Measurements from ENCODE around the gene OXT. TPM values are rescaled to one million over a fixed set of nuclear protein-coding genes. Genes with fewer than 3 reads are reported as not detected.
"Not testable (repeated sequence)": the region's sequence is repeated elsewhere in the genome, so short reads cannot be mapped to it uniquely, and the experiment has no call there.

Gene OXT
- total RNA-seq, 6 experiments from 2014 or later: not detected

DNA sequence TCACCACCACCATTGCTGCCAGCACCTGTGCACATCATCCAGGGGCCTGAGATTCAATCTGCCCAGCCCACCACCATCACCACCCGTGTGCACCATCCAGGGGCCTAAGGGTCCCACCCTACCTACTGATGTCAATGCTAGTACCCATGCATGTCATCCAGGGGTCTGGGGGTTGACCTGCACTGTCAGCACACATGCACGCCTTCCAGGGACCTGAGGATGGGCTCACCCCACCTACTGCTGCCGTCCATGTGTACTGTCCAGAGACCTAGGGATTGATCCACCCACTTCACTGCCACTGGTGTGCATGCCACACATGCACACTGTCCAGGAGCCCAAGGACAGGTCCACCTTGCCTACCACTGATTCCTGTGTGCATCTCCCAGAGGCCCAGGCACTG, 11.9 kb upstream of the OXT start:
- no peak for DNase-seq
- TF ChIP-seq, protein P1, sequence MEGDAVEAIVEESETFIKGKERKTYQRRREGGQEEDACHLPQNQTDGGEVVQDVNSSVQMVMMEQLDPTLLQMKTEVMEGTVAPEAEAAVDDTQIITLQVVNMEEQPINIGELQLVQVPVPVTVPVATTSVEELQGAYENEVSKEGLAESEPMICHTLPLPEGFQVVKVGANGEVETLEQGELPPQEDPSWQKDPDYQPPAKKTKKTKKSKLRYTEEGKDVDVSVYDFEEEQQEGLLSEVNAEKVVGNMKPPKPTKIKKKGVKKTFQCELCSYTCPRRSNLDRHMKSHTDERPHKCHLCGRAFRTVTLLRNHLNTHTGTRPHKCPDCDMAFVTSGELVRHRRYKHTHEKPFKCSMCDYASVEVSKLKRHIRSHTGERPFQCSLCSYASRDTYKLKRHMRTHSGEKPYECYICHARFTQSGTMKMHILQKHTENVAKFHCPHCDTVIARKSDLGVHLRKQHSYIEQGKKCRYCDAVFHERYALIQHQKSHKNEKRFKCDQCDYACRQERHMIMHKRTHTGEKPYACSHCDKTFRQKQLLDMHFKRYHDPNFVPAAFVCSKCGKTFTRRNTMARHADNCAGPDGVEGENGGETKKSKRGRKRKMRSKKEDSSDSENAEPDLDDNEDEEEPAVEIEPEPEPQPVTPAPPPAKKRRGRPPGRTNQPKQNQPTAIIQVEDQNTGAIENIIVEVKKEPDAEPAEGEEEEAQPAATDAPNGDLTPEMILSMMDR (IDR thresholded peaks at IDR 0.05): no peak
- Mint-ChIP-seq H3K4me1 (ENCODE audit: low read depth) (no peaks in the 10 kb centered on the region), H3K4me3 (no peak overlapping the region), H3K27ac (no peak overlapping the region), H3K9me3 (no peaks in the 10 kb centered on the region), H3K27me3 (ENCODE audit: insufficient read depth) (peaks cover 14% of the 10 kb centered on the region), H3K36me3 (ENCODE audit: low read depth) (no peaks in the 10 kb centered on the region)

DNA sequence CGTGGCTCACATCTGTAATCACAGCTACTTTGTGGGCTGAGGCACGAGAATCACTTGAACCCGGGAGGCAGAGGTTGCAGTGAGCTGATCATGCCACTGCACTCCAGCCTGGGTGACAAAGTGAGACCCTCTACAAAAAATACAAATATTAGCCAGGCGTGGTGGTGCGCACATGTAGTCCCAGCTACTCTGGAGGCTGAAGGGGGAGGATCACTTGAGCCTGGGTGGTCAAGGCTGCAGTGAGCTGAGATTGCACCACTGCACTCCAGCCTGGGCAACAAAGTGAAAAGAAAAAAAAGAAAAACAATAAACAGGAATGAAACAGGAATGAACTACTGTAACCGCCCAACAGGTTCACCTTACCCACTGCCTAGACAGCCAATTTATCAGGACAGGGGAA, 7.3 kb upstream of the OXT start:
- Mint-ChIP-seq H3K27me3 (ENCODE audit: insufficient read depth) (peaks cover 10% of the 10 kb centered on the region), H3K4me1 (ENCODE audit: low read depth) (peaks cover 27% of the 10 kb centered on the region)
- H3K27ac Mint-ChIP-seq; DNase-seq; H3K36me3 Mint-ChIP-seq (ENCODE audit: low read depth); H3K4me3 Mint-ChIP-seq; H3K9me3 Mint-ChIP-seq: not testable (repeated sequence)

DNA sequence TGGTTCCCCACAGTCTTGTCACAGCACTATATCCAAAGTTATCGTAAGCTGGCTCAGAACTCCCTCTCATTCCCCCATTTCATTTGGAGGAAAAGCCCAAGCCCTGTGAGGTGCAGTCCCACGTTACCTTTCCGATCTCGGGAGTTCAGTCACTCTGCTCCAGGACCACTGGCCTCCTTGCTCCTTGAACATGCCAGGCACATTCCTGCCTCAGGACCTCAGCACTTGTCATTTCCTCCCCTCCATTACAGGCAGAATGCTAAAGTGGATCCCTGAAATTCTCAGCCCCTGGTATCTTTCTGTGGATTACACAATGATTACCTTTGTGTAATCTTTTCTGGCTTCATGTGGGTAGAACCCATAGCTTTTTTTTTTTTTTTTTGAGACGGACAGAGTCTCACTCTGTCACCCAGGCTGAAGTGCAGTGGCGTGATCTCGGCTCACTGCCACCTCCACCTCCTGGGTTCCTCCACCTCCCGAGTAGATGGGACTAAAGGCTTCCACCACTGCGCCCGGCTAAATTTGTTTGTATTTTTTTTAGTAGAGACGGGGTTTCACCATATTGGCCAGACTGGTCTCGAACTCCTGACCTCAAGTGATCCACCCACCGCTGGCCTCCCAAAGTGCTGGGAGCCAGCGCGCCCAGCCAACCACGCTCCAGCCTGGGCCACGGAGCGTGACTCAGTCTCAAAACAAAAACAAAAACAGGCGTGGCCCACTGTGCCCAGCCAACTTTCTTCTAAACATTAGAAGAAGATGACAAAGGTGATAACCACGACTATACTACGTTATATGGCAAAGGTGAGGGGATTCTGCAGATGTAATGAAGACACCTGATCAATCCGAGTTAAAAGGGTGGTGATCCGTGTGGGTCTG, 4.0 kb upstream of the OXT start:
- TF ChIP-seq, protein P1 (IDR thresholded peaks at IDR 0.05): no peak
- H3K4me1 Mint-ChIP-seq (ENCODE audit: low read depth): peaks cover 29% of the 10 kb centered on the region

DNA sequence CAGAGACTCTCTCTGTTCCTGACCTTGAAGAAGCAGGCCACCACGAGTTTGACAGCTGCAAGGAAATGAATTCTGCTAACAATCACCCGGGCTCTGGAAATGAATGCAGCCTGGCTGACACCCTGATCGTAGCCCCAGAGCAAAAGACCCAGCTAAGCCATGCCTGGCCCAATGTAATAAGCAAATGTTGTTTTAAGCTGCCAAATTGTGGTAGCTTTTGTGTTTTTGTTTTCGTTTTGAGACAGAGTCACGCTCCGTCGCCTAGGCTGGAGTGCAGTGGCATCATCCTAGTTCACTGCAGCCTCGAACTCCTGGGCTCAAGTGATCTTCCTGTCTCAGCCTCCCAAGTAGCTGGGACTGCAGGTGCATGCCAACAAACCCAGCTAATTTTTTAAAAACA, 3.3 kb upstream of the OXT start:
- no peaks in the 10 kb centered on the region for H3K9me3 Mint-ChIP-seq
- H3K4me3 Mint-ChIP-seq: no peak overlapping the region
- no peak overlapping the region for H3K27ac Mint-ChIP-seq
- no peak for DNase-seq
- H3K4me1 Mint-ChIP-seq (ENCODE audit: low read depth): peaks cover 29% of the 10 kb centered on the region
- H3K27me3 Mint-ChIP-seq (ENCODE audit: insufficient read depth): peaks cover 17% of the 10 kb centered on the region
- no peaks in the 10 kb centered on the region for H3K36me3 Mint-ChIP-seq (ENCODE audit: low read depth)
- TF ChIP-seq, protein P1 (IDR thresholded peaks at IDR 0.05): no peak

More for the DNA sequence above, 4.0 kb upstream of the OXT start:
- Mint-ChIP-seq H3K4me3 (no peak overlapping the region), H3K9me3 (no peaks in the 10 kb centered on the region), H3K27me3 (ENCODE audit: insufficient read depth) (peaks cover 11% of the 10 kb centered on the region), H3K27ac (no peak overlapping the region), H3K36me3 (ENCODE audit: low read depth) (no peaks in the 10 kb centered on the region)
- DNase-seq: no peak

DNA sequence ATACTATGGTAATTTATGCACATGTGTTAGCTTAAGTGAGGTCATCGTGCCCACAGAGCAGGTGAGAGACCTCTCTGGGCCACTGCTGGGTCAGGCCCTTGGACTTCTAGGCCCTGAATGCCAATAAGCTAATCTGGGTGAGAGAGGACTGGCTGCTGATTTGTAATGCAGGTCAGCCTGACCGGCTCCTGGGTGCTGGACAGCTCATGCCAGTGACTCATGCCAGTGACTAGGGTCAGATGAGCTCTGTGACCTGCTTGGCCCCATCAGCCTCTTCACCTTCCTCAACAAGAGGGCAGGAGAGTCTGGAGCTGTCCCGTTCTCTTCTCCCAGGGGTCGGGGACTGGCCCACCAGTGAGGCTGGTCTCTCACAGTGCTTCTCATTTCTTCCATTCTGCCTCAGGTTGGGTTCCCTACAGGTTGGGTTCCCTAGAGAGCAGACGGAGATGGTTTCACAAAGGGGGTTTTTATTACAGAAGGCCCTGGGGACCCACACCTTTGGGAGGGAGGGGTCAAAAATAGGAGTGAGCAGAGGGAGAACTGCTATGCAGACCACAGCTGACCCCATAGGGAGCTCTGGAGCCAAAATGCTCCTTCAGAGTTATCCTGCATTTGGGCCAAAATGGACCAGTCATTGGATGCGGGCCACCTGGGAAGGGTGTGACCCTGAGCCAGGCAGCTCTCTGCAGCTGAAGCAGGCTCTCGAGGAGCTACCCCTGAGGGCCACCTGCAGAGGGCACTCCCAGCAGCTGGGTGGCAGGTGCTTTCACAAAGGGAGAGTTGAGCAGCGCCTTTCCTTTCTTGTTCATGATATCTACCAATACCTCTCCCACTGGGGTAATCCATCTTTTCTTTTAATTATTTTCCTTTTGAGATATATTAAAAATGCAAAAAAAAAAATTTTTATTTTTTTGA, 2.2 kb upstream of the OXT start:
- Mint-ChIP-seq H3K4me1 (ENCODE audit: low read depth) (peaks cover 29% of the 10 kb centered on the region), H3K36me3 (ENCODE audit: low read depth) (no peaks in the 10 kb centered on the region), H3K4me3 (no peak overlapping the region), H3K9me3 (no peaks in the 10 kb centered on the region), H3K27ac (no peak overlapping the region), H3K27me3 (ENCODE audit: insufficient read depth) (peaks cover 19% of the 10 kb centered on the region)
- DNase-seq: peak; percentile 46
- TF ChIP-seq, protein P1 (IDR thresholded peaks at IDR 0.05): no peak

All from HFFc6 (cell line).